ENCODE measurements around the gene ASPSCR1.

ASPSCR1 gene

GRCh38 chr17:81961521-81962498 is 15.6 kb upstream of the ASPSCR1 start:
- no peak for TF ChIP-seq CTCF (conservative IDR thresholded peaks at IDR 0.05; ENCODE audit: control insufficient read depth, insufficient read depth, low read depth, low read length)
- no peak for DNase-seq (ENCODE audit: low read depth)
- H3K4me3 ChIP-seq (ENCODE audit: control insufficient read depth, low read depth, low read length), result no peak overlapping the region

GRCh38 chr17:81962499-81963441 is 14.7 kb upstream of the ASPSCR1 start:
- no peak for TF ChIP-seq CTCF (conservative IDR thresholded peaks at IDR 0.05; ENCODE audit: control insufficient read depth, insufficient read depth, low read depth, low read length)
- H3K4me3 ChIP-seq (ENCODE audit: control insufficient read depth, low read depth, low read length), result no peak overlapping the region
- no peak for DNase-seq (ENCODE audit: low read depth)

GRCh38 chr17:81964081-81964849 is 13.2 kb upstream of the ASPSCR1 start:
- no peak for DNase-seq (ENCODE audit: low read depth)
- H3K4me3 ChIP-seq (ENCODE audit: control insufficient read depth, low read depth, low read length), result no peak overlapping the region
- TF ChIP-seq CTCF (conservative IDR thresholded peaks at IDR 0.05; ENCODE audit: control insufficient read depth, insufficient read depth, low read depth, low read length), result no peak

- H3K4me3 ChIP-seq (ENCODE audit: control insufficient read depth, low read depth, low read length), result no peak overlapping the region
- no peak for TF ChIP-seq CTCF (conservative IDR thresholded peaks at IDR 0.05; ENCODE audit: control insufficient read depth, insufficient read depth, low read depth, low read length)
- DNase-seq (ENCODE audit: low read depth), result no peak
Measured at GRCh38 chr17:81966343-81967243, 10.8 kb upstream of the ASPSCR1 start.

GRCh38 chr17:81967244-81967532 is 10.2 kb upstream of the ASPSCR1 start:
- no peak overlapping the region for H3K4me3 ChIP-seq (ENCODE audit: control insufficient read depth, low read depth, low read length)

More at GRCh38 chr17:81967244-81967532, 10.2 kb upstream of the ASPSCR1 start:
- TF ChIP-seq CTCF (conservative IDR thresholded peaks at IDR 0.05; ENCODE audit: control insufficient read depth, insufficient read depth, low read depth, low read length), result no peak
- no peak for DNase-seq (ENCODE audit: low read depth)
